Germinal center (tissue), 1 donor: ENCODE measurements around the gene STXBP2.
"Not testable (repeated sequence)": the region's sequence is repeated elsewhere in the genome, so short reads cannot be mapped to it uniquely, and the experiment has no call there.

Experiments
- DNase-seq: peaks from one replicate; pipeline ENCODE4 v3.0.0; 2012; ENCODE audit warnings: mixed read lengths, low spot score

The STXBP2 gene

GRCh38 chr19:7632340-7633203 lies 4.3 kb upstream of the STXBP2 start:
- DNase-seq, result no peak

GRCh38 chr19:7633698-7634097 lies 3.2 kb upstream of the STXBP2 start, which contains the start of gene PCP2:
TSS of gene PCP2 (minus strand) at chr19:7633719. CDS start at chr19:7633457, 262 bp downstream.
- no peak for DNase-seq

GRCh38 chr19:7635670-7636069 lies 1.2 kb upstream of the STXBP2 start:
- DNase-seq, result no peak

- DNase-seq, result no peak
Observed at GRCh38 chr19:7636317-7636690, 606 bp upstream of the STXBP2 start.

GRCh38 chr19:7637374-7638256 lies 705 bp downstream of the STXBP2 start:
- no peak for DNase-seq

- DNase-seq, result no peak
Observed at GRCh38 chr19:7638802-7639465, 2.0 kb downstream of the STXBP2 start.

GRCh38 chr19:7639863-7640348 lies 3.0 kb downstream of the STXBP2 start:
- DNase-seq, result no peak

- no peak for DNase-seq
Observed at GRCh38 chr19:7640803-7641202, 3.9 kb downstream of the STXBP2 start.

GRCh38 chr19:7641290-7642276 lies 4.7 kb downstream of the STXBP2 start:
- no peak for DNase-seq

- DNase-seq, result no peak
Observed at GRCh38 chr19:7642295-7643030, 5.6 kb downstream of the STXBP2 start.

GRCh38 chr19:7643031-7643415 lies 6.1 kb downstream of the STXBP2 start:
- no peak for DNase-seq

- DNase-seq, result not testable (repeated sequence)
Observed at GRCh38 chr19:7643629-7644549, 7.0 kb downstream of the STXBP2 start.

- DNase-seq, result no peak
Observed at GRCh38 chr19:7644550-7644877, 7.6 kb downstream of the STXBP2 start.

- no peak for DNase-seq
Observed at GRCh38 chr19:7645163-7645562, 8.3 kb downstream of the STXBP2 start.

GRCh38 chr19:7645656-7646425 lies 8.9 kb downstream of the STXBP2 start:
- DNase-seq, result no peak

- no peak for DNase-seq
Observed at GRCh38 chr19:7646426-7646700, 9.5 kb downstream of the STXBP2 start.

- no peak for DNase-seq
Observed at GRCh38 chr19:7647156-7647555, 10.2 kb downstream of the STXBP2 start.

- no peak for DNase-seq
Observed at GRCh38 chr19:7648265-7649014, 11.5 kb downstream of the STXBP2 start.
